Measurements from ENCODE around the gene TPSAB1.
"Not testable (repeated sequence)": the region's sequence is repeated elsewhere in the genome, so short reads cannot be mapped to it uniquely, and the experiment has no call there.

Gene TPSAB1

DNA sequence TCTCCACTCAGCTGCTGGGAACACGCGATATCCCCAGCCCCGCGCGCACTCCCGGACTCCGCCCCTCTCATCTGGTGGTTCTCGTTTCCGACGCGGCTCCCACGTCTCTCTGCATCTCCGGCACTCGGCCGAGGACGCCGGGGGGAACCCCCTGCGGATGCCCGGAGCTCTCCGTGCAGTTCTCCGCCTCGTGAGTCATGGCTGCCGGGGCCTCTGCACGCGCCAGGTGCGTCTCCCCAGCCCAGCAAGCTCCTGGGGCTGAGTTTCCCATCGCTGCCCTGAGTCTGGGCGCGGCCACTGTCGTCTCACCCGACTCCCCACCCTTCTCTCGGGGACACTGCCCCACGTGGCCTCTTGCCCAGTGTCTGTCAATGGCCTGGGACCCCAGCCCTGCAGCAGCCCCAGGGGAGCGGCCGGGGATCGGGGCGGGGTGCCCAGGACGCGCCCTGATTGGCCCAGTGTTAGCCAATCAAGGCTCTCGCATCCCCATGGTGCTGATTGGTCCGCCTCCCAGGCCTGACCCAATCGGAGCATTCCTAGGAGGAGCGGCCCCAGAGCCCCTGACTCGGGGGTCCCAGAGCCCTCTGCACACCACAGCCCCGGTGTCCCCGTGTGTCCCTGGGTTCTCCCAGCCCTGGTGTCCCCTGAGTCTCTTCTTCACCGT is 13.3 kb downstream of the TPSAB1 start:
- DNase-seq: not testable (repeated sequence)

DNA sequence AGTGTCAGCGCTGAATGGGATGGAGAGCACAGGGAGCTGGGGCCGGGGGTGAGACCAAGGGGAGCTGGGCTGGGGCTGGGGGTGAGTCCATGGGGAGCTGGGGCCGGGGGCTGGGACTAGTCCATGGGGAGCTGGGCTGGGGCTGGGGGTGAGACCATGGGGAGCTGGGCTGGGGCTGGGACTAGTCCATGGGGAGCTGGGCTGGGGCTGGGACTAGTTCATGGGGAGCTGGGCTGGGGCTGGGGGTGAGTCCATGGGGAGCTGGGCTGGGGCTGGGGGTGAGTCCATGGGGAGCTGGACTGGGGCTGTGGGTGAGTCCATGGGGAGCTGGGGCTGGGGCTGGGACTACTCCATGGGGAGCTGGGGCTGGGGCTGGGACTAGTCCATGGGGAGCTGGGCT is 14.3 kb downstream of the TPSAB1 start:
- DNase-seq: not testable (repeated sequence)

DNA sequence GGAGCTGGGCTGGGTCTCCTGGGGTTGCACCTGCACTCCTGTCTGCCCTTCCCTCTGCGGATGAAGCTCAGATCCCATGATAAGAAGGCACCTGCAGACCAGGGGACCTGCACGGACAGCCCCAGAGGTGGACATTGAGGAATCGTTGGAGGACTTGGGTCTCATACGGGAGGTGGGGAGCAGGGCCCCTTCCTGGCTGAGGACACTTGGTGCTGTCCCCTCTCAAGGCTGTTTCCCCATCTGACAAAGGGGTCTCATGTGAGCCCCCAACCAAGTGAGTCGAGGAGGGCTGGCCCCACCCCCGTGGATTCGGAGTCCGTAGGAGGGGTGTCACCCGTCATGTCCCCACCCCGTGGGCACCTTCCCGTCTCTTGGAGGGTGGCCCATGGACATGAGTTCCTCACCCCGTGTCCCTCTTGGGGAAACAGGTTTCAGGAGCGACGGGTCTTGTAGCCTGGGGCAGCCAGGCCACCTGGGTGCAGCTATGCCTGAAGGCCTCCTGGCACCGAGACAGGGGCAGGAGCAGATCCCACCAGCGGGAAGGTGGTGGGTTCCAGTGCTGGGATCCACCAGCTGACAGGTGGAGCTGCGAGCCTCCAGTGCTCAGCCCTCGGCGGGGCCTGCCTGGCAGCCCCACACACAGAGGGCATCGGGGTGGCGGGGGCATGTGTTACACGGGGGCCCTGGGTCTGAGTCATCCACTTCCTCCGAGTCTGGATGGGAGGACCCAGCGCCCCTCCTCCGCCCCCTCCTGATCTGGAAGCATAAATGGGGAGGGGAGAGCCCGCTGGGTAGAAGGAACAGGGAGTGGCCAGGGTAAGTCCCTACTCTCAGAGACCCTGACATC is 15.0 kb downstream of the TPSAB1 start, which contains the start of gene TPSD1:
Gene TPSD1 (plus strand): TSS at position 794 of the 847 bp plus-strand sequence. CDS start 212 bp downstream, outside the sequence.
- not testable (repeated sequence) for DNase-seq

DNA sequence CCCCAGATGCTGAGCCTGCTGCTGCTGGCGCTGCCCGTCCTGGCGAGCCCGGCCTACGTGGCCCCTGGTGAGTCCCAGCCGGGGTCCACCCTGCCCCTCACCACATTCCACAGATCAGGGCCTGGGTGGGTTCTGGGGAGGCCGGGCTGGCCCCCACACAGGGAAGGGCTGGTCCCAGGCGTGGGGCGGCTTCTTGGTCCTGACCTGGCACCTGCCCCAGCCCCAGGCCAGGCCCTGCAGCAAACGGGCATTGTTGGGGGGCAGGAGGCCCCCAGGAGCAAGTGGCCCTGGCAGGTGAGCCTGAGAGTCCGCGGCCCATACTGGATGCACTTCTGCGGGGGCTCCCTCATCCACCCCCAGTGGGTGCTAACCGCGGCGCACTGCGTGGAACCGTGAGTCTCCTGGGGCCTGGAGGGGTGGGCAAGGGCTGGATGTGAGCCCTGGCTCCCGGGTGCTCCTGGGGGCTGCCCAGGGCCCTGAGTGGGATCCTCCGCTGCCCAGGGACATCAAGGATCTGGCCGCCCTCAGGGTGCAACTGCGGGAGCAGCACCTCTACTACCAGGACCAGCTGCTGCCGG is 15.9 kb downstream of the TPSAB1 start:
- not testable (repeated sequence) for DNase-seq

DNA sequence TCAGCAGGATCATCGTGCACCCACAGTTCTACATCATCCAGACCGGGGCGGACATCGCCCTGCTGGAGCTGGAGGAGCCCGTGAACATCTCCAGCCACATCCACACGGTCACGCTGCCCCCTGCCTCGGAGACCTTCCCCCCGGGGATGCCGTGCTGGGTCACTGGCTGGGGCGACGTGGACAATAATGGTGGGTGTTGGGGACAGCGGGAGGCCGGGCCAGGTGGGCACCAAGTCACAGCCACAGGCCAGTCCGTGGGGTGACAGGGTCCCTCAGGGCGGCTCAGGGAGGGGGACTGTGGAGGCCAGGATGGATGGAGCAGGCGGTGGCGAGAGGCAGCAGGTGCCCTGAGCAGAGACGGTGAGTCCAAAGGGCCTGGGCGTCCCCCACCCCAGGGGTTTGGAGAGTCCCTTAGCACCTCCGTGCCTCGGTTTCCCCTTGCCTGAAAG is 16.4 kb downstream of the TPSAB1 start:
- DNase-seq: no peak

DNA sequence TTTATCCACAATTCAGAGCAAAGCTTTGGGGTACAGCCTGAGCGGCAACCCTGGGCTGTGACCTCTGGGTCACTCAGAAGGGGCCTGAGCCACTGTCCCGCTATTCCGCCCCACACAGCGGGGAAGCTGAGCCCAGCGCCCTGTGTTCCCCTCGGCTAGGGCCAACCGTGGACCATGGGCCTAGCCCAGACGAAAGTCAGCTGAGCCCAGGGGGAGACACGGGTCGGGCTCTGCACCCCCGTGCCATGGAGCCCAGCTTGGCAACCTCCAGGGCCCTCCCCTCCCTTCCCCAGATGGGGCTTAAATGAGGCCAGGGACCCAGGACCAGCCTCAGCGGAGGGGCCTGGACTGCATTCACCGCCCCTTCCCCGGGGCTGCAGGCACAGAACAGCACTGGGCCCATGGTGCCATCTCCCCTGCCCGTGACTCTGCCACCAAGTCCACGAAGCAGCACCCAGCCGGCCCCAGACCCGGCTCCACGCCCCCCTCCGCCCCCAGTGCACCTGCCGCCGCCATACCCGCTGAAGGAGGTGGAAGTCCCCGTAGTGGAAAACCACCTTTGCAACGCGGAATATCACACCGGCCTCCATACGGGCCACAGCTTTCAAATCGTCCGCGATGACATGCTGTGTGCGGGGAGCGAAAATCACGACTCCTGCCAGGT is 17.2 kb downstream of the TPSAB1 start:
- DNase-seq: no peak

DNA sequence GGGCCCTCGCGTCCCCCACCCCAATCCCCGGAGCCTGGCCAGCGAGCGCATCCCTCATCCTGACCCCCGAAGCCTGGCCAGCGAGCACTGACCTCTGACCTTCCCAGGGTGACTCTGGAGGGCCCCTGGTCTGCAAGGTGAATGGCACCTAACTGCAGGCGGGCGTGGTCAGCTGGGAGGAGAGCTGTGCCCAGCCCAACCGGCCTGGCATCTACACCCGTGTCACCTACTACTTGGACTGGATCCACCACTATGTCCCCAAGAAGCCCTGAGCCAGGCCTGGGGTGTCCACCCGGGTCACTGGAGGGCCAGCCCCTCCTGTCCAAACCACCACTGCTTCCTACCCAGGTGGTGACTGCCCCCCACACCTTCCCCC is 17.7 kb downstream of the TPSAB1 start:
- DNase-seq: no peak

DNA sequence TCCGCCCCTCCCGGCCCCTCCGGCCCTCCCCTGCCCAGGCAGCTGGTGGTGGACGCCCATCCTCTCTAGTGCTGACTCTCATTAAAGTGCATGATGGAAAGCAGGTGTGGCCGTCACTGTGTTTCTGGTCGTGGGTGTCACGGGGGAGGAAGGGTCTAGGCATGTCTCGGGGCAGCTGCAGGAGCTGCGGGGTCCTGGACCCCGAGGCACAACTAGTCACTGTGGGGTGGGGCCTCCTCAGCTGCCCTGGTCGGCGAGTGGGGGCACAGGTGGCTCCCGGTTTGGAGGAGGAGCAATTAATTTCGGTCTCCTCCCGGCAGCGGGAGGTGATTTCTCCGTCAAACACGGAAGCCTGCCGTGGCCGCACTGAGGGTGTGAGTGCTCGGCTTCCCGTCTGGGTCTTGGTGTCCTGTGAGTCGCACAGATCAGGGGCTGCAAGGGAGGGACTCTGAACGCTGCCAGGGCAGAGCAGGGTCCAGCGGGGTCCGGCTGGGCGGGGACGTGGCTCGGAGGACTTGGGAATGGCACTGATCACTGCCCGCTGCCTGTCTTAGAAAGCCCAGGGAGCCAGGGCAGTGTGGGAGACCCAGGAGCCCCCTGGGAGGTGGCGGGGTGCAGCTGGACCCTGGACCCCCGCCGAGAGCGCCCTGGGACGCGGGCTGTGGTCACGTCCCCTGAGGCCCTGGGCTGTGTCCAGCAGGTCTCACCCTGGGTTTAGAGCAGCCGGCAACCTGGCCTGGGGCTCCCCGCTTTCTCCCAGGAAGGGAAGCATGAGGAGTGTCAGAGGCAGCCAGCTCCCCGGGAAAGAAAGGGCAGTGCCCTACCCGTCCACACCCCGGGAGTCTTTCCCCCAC is 18.6 kb downstream of the TPSAB1 start:
- no peak for DNase-seq

DNA sequence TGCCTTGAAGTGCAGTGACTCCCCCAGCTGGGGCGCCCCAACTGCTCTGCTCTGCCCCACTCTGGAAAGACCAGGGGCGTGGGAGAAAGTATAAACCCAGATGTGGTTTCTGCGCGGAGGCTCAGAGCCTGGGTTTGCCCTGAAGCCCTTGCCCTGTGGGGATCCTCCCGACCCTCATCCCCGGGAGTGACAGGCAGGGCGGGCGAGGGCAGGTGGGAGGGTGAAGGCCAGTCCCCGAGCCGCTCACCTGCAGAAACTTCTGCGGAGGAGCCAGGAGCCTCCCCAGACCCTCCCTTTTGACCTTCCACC is 19.2 kb downstream of the TPSAB1 start:
- no peak for DNase-seq

DNA sequence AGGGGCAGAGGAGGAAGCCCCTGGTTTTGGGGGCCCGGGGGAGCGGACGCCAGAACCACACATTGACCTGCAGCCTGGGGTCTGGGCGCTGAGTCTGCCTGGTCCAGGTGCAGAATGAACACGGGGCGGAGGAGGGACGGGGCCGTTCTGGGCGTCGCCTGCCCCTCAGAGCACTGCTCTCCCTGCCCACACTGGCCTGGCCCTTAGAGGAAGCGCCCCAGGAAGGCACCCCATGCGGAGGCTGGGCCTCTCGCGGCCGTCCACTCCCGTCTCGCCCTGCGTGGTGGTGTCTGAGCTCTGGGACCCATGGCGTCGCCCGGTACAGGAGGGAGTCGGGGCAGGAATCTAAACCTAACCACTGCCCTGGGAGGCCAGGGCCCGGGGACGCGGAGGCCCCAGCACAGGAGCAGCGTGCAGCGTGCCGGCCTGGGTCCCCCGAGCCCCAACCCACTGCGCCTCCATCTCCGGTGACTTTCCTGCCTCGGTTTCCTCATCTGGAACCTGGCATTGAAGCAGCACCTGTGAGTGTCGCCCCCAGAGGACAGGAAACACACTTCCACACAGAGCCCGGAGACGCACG is 19.7 kb downstream of the TPSAB1 start:
- DNase-seq: no peak

DNA sequence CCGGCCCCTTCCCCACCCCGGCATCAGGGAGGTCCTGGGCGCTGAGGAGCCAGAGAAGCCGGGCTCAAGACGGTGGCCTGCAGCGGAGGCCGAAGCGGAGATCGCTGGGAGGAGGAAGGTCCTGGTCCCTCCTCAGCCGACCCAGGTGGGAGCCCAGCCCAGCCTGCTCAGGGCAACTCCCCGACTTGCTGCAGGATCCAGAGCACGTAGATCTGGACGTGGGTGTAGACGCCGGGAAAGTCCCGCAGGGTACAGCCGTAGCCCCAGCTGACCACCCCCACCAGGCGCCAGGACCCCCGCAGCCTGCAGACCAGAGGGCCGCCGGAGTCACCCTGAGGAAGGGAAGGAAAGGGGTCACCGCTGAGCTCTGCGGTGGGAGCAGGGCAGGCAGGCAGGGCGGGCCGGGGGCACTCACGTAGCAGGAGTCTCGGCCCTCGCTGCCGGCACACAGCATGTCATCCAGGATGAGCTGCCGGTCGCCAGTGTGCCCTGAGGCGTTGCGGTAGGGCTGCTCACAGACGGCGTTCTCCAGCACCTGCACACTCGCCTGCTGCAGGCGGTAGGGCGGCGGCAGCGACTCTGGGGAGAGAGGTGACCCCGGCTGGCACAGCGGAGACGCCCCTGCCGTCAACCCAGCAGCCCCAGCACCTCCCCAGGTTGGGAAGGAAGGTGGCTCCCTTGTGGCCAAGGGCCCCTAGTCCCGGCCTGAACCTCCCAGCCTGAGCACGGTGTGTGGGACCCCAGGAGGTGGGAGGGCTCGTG is 20.8 kb downstream of the TPSAB1 start:
- DNase-seq: no peak

DNA sequence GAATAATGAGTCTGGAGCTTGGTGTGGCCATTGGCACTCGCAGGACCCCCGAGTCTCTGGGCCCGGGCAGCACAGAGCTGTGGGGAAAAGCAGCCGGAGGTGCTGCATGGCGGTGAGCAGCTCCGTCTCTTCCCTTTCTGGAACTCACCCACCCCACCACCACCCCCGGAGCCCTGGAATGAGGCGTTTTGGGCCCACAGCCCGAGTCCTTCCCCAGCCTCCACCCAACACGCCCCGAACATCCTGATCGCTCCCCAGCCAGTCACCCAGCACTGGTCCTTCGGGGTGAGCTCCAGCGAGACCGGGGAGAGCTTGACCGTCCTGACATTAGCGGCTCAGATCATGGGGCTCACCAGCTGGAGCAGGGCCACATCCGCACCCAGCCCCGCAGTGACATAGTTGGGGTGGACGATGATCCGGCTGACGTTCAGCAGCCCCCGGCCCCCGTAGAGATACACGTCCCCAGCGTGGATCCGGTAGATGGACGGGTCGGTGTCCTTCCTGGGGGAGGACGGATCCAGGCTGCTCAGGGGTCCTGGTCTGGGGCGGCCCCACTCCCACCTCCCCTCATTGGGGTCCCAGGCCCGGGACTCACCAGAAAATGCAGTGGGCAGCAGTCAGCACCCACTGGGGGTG is 21.8 kb downstream of the TPSAB1 start:
- no peak for DNase-seq

DNA sequence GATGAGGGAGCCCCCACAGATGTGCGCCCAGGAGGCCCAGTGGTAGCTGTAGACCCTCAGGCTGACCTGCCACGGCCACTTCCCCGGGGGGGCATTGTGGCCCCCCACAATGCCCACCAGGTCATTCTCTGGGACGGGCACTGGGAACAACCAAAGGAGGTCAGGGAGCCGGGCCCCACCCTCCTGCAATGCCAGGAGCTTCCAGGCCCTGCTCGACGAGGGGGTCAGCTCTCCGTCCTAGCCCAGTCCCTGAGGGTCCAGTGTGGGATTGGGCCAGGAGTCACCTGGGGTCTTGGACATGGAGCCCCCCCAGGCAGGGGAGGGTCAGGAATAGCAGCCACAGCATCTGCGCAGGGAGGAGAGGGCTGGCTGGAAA is 22.3 kb downstream of the TPSAB1 start:
- no peak for DNase-seq

DNA sequence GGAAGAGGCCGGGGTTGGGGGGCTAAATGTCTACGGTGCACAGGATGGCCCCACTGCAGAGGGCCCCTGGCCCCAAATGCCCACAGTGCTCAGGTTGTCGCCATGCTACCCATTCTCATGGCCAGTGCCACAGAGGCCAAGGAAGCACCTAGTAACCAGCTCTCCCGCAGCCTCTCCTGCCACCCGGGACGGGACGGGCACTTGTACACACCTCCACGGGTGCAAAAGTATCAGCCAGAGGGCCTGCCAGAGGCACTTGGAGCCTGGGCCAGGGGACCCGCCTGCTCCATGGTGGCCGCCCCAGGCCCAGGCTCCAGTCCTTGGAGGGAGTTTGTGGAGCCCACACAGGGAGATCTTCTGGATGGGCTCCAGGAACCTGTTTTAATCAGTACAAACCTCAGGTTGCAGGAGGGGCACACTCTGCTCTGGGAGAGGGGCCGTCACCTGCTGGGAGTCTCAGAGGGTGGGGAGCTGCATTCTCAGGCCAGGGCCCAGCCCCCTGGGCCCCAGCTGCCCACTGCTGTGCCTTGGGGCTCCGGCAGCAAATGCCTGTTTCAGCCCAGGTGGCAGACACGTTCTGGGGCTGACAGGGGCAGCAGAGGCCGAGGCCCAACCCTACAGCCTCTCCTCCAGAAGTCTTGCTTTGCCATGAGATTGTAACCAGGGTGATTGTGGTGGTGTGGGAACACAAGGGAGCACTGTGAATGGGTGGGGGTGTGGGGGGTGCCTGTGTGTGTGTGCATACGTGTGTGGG is 23.3 kb downstream of the TPSAB1 start:
- no peak for DNase-seq

DNA sequence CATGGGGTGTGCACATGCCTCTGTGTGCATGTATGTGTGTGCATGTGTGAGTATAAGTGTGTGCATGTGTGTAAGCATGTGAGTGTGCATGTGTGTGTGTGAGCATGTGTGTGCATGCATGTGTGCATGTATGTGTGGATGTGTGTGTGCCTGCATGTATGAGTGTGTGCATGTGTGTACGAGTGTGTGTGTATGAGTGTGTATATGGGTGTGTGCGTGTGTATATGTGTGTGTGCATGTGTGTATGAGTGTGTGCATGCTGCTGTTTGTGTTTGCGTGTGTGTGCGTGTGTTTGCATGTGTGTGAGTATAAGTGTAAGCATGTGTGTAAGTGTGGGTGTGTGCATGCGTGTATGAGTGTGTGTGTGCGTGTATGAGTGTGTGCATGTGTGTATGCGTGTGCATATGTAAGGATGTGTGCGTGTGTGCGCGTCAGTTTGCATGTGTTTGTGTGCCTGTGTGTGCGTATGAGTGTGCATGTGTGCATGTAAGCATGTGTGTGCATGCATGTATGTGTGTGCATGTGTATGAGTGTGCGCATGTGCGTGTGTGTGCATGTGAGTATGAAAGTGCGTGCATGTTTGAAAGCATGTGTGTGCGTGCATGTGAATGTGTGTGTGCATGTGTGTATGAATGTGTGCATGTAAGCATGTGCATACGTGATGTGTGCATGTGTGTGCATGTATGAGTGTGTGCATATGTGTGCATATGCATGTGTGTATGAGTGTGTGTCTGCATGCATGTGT is 24.0 kb downstream of the TPSAB1 start:
- DNase-seq: no peak

DNA sequence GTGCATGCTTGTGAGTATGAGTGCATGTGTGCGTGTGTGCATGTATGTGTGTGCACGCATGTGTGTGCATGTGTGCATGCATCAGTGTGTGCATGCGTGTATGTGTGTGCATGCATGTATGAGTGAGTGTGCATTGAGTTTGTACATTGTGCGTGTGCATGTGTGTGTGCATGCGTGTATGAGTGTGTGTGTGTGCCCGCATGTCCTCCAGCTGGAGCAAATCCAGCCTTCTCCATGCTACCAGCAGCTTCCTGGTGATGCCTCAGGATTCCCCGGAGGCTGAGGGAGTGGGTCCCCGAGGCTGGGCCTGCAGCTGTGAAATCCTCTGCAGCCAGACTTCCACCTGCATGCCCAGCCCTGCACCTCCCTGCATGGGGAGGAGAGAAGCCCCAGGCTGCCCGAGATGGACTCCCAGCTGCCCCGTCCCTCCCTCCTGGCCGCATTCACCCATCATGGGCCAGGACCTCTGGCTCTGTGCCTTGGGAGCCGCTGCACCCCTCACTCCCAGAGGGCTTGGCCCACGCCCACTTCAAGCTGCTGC is 24.7 kb downstream of the TPSAB1 start:
- no peak for DNase-seq

DNA sequence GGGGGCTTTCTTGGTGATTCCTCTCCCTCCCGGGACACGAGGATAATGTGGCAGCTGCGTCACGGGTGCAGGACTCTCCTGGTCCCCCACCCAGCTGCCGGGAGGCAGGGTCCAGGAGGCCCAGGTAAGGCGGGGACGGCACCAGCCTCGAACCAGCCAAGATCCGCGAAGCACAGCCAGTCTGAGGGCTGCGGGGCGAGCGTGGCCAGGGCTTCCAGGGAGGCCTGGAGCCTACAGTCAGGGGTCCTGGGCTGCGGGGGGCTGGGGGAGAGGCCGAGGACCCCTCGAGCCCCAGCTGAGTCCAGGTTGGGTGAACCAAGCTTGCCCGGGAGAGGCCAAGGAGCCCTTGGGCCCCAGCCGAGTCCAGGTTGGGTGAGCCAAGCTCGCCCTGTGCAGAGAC is 25.3 kb downstream of the TPSAB1 start:
- no peak for DNase-seq

DNA sequence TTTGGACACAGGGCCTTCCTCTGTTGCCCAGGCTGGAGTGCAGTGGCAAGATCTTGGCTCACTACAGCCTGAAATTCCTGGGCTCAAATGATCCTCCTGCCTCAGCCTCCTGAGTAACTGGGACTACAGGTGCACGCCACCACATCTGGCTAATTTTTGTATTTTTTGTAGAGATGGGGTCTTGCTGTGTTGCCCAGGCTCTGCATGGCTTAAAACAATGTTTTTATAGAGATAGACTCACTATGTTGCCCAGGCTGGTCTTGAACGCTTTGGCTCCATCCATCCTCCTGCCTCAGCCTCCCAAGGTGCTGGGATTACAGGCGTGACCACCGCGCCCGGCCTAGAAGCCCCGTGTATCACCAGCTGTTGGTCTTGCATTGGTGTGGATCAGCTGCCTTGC is 28.9 kb downstream of the TPSAB1 start:
- DNase-seq: not testable (repeated sequence)

DNA sequence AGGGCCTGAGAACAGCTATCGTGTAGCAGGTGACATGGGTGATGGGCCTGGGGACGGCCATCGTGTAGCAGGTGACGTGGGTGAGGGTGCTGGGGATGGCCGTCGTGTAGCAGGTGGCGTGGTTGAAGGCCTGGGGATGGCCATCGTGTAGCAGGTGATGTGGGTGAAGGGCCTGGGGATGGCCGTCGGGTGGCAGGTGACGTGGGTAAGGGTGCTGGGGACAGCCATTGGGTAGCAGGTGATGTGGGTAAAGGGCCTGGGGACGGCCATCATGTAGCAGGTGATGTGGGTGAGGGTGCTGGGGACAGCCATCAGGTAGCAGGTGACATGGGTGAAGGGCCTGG is 30.8 kb downstream of the TPSAB1 start:
- DNase-seq: no peak

Data from fibroblast of skin of back (primary cell).